Fibroblast of lung (primary cell): ENCODE data around the gene C1orf53.

Source experiments
- CTCF ChIP-seq, 2 donors: IDR thresholded peaks in 1 of 2; conservative IDR thresholded peaks in 1 of 2; 1 replicate in 1 of 2; 2 replicates in 1 of 2; pipeline ENCODE4 v1.5.1; 2011 to 2012; ENCODE audit warnings: low read length in 2 of 2, control low read depth in 1 of 2, inconsistent platforms in 1 of 2, low read depth in 1 of 2, mild to moderate bottlenecking in 1 of 2
- EZH2 ChIP-seq: IDR thresholded peaks from 2 replicates; pipeline ENCODE4 v1.5.1; 2012; ENCODE audit warnings: low read length, control low read depth, mild to moderate bottlenecking; ENCODE audit errors: missing control alignments

DNA sequence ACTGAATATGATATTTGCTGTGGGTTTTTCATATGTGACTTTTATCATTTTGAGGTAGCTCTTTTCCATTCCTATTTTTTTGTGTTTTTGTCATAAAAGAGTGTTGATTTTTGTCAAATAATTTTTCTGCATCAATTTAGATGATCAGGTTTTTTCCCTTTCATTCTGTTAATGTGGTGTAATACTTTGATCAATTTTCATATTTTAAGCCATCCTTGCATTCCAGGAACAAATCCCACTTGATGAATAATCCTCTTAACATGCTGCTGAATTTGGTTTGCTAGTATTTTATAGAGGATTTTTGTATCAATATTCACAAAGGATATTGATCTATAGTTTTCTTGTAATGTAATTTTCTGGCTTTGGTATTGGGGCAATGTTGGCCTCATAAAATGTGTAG lies 25.5 kb upstream of the C1orf53 start:
- no peak for TF ChIP-seq CTCF (conservative IDR thresholded peaks at IDR 0.05 in 1 of 2, IDR thresholded peaks at IDR 0.05 in 1 of 2; ENCODE audit: low read depth in 1 of 2, low read length in 2 of 2)
- TF ChIP-seq EZH2: no peak
